ENCODE measurements around the gene PCTP.

Gene PCTP

GRCh38 chr17:55812323-55812722 is 61.5 kb downstream of the PCTP start:
- Histone ChIP-seq H3K27me3 (replicated peaks; ENCODE audit: control insufficient read depth, insufficient read depth, low read length) (no peaks in the 10 kb centered on the region; the same call in none of the 2 replicates), H3K4me3 (replicated peaks; ENCODE audit: low read depth, low read length) (no peak overlapping the region), H3K36me3 (ENCODE audit: control insufficient read depth, insufficient read depth, low read length) (no peaks in the 10 kb centered on the region)
- TF ChIP-seq CTCF (IDR thresholded peaks at IDR 0.05; ENCODE audit: insufficient read depth, low read length, poor library complexity, severe bottlenecking): no peak
- no peak for DNase-seq (ENCODE audit: extremely low read depth, insufficient read length)

DNA sequence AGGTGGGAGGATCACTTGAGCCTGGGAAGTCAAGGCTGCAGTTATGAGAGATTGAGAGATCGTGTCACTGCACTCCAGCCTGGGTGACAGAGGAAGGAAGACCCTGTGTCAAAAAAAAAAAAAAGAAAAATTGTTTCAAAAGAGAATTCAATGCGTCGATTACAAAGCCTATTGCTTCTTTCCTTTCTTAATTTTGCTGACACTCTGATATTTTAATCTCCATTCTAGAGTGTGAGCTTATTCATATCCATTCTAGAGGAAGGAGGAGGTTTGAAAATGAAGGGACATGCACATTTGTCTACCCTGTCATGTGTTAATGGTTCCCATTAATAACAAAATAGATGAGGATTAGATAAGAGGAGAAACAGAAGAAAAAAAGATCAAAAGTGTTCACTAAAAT is 63.1 kb downstream of the PCTP start:
- H3K27me3 ChIP-seq (replicated peaks; ENCODE audit: control insufficient read depth, insufficient read depth, low read length): no peaks in the 10 kb centered on the region; the same call in none of the 2 replicates
- TF ChIP-seq CTCF (IDR thresholded peaks at IDR 0.05; ENCODE audit: insufficient read depth, low read length, poor library complexity, severe bottlenecking): no peak
- no peak overlapping the region for H3K4me3 ChIP-seq (replicated peaks; ENCODE audit: low read depth, low read length)
- DNase-seq (ENCODE audit: extremely low read depth, insufficient read length): no peak
- H3K36me3 ChIP-seq (ENCODE audit: control insufficient read depth, insufficient read depth, low read length): no peaks in the 10 kb centered on the region

- Histone ChIP-seq H3K4me3 (replicated peaks; ENCODE audit: low read depth, low read length) (no peak overlapping the region), H3K27me3 (replicated peaks; ENCODE audit: control insufficient read depth, insufficient read depth, low read length) (no peaks in the 10 kb centered on the region; the same call in none of the 2 replicates), H3K36me3 (ENCODE audit: control insufficient read depth, insufficient read depth, low read length) (no peaks in the 10 kb centered on the region)
- DNase-seq (ENCODE audit: extremely low read depth, insufficient read length): no peak
- no peak for TF ChIP-seq CTCF (IDR thresholded peaks at IDR 0.05; ENCODE audit: insufficient read depth, low read length, poor library complexity, severe bottlenecking)
Observed at GRCh38 chr17:55814377-55814776, 63.5 kb downstream of the PCTP start.

- no peaks in the 10 kb centered on the region; the same call in none of the 2 replicates for H3K27me3 ChIP-seq (replicated peaks; ENCODE audit: control insufficient read depth, insufficient read depth, low read length)
- DNase-seq (ENCODE audit: extremely low read depth, insufficient read length): no peak
- H3K4me3 ChIP-seq (replicated peaks; ENCODE audit: low read depth, low read length): no peak overlapping the region
- TF ChIP-seq CTCF (IDR thresholded peaks at IDR 0.05; ENCODE audit: insufficient read depth, low read length, poor library complexity, severe bottlenecking): no peak
- no peaks in the 10 kb centered on the region for H3K36me3 ChIP-seq (ENCODE audit: control insufficient read depth, insufficient read depth, low read length)
Observed at GRCh38 chr17:55816532-55817396, 65.9 kb downstream of the PCTP start.

- H3K27me3 ChIP-seq (replicated peaks; ENCODE audit: control insufficient read depth, insufficient read depth, low read length): no peaks in the 10 kb centered on the region; the same call in none of the 2 replicates
- no peak for DNase-seq (ENCODE audit: extremely low read depth, insufficient read length)
Observed at GRCh38 chr17:55817397-55817709, 66.5 kb downstream of the PCTP start.

More at GRCh38 chr17:55817397-55817709, 66.5 kb downstream of the PCTP start:
- TF ChIP-seq CTCF (IDR thresholded peaks at IDR 0.05; ENCODE audit: insufficient read depth, low read length, poor library complexity, severe bottlenecking): no peak
- no peaks in the 10 kb centered on the region for H3K36me3 ChIP-seq (ENCODE audit: control insufficient read depth, insufficient read depth, low read length)
- H3K4me3 ChIP-seq (replicated peaks; ENCODE audit: low read depth, low read length): no peak overlapping the region

Data from GM06990 (cell line).